BE2C (cell line): ENCODE measurements around the gene E2F1.

Experiments
- DNase-seq: peaks from one replicate; pipeline ENCODE4 v3.0.0-alpha.2; 2020
- H3K27me3 ChIP-seq: fragments of 250-450 bp; sonication (Bioruptor Pico); 2 replicates; pipeline ENCODE4 v1.5.1; 2020; ENCODE audit warnings: mild to moderate bottlenecking
- H3K36me3 ChIP-seq: fragments of 250-450 bp; sonication (Bioruptor Pico); 2 replicates; pipeline ENCODE4 v1.5.1; 2020; ENCODE audit warnings: mild to moderate bottlenecking
- H3K4me1 ChIP-seq: fragments of 250-450 bp; sonication (Bioruptor Pico); 2 replicates; pipeline ENCODE4 v1.5.1; 2020
- H3K4me3 ChIP-seq: 2 replicates; pipeline ENCODE4 v1.5.1; 2011; ENCODE audit warnings: low read depth, low read length
- H3K9me3 ChIP-seq: fragments of 250-450 bp; sonication (Bioruptor Pico); 2 replicates; pipeline ENCODE4 v1.5.1; 2020
- TF ChIP-seq, protein P1 (sequence below): IDR thresholded peaks from 2 replicates; pipeline ENCODE4 v1.5.1; 2012; ENCODE audit warnings: mild to moderate bottlenecking, low read depth, low read length

Gene E2F1

DNA sequence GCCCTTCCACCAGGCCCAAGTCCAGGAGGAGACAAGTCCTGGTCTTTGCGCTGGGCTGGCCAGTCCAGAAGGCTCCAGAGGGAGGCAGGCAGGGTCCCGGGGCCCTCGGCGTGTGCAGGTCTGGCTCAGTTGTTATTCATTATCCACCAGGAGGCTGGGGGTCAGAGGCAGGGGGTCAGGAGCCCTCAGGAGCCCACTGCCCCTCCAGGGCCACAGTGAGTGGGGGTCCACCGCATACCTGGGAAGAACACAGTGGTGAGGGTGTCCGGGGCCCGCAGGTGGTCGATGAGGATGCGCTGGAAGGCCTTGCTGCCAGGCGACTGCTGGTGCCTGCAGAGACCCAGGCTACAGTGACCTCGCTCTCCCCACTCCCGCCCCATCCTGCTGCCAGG lies 28.5 kb downstream of the E2F1 start:
- H3K36me3 ChIP-seq = peaks cover 13% of the 10 kb centered on the region
- no peaks in the 10 kb centered on the region for H3K27me3 ChIP-seq
- no peak overlapping the region for H3K4me3 ChIP-seq
- no peaks in the 10 kb centered on the region; the same call in 1 of the 2 replicates for H3K4me1 ChIP-seq
- no peak for DNase-seq
- H3K9me3 ChIP-seq = no peaks in the 10 kb centered on the region
- TF ChIP-seq, protein P1, sequence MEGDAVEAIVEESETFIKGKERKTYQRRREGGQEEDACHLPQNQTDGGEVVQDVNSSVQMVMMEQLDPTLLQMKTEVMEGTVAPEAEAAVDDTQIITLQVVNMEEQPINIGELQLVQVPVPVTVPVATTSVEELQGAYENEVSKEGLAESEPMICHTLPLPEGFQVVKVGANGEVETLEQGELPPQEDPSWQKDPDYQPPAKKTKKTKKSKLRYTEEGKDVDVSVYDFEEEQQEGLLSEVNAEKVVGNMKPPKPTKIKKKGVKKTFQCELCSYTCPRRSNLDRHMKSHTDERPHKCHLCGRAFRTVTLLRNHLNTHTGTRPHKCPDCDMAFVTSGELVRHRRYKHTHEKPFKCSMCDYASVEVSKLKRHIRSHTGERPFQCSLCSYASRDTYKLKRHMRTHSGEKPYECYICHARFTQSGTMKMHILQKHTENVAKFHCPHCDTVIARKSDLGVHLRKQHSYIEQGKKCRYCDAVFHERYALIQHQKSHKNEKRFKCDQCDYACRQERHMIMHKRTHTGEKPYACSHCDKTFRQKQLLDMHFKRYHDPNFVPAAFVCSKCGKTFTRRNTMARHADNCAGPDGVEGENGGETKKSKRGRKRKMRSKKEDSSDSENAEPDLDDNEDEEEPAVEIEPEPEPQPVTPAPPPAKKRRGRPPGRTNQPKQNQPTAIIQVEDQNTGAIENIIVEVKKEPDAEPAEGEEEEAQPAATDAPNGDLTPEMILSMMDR = no peak

DNA sequence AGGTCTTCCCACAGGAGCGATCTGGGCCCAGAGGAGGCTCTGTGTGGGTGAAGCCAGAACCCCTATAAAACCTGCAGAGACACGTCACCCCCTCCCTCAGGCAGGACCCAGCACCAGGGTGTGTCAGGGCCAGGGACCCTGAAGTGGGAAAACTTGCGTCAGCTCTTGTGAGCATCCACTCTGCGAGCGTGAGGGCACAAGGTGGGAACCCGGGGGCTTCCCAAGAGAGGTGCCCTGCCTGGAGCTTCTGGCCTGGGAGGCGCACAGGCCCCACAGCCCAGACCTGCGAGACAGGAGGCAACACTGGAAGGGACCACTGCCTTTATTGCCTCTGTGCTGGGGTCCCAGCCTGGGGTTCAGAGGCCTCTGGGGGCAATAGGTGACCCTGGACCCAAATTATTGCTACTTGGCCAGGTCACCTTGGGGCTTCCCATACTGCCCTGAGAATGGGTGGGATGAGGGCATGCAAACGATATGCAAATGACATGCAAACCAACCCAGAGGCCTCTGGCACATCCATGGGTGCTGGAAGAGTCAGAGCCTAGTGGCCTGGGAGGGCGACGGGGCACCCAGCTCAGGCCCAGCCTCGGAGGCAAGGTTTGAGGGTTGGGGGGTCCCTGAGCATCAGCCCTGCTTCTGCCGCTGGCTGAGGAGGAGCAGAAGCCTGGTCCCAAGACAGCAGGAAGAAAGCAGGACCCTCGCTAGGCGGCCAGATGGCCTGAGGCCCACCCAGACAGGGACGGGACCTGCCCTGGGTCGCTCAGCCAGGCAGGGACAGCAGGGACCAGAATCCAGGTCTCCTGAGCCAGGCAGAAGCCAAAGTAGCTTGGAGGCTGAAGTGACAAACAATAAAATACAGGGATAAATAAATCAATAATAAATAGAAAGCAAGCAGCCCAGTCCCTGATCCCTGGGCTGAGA lies 29.1 kb downstream of the E2F1 start:
- no peak for DNase-seq
- H3K27me3 ChIP-seq = no peaks in the 10 kb centered on the region
- TF ChIP-seq, protein P1 = no peak
- H3K4me1 ChIP-seq = no peaks in the 10 kb centered on the region; the same call in 1 of the 2 replicates
- no peaks in the 10 kb centered on the region for H3K9me3 ChIP-seq
- H3K4me3 ChIP-seq = no peak overlapping the region
- H3K36me3 ChIP-seq = peaks cover 13% of the 10 kb centered on the region

DNA sequence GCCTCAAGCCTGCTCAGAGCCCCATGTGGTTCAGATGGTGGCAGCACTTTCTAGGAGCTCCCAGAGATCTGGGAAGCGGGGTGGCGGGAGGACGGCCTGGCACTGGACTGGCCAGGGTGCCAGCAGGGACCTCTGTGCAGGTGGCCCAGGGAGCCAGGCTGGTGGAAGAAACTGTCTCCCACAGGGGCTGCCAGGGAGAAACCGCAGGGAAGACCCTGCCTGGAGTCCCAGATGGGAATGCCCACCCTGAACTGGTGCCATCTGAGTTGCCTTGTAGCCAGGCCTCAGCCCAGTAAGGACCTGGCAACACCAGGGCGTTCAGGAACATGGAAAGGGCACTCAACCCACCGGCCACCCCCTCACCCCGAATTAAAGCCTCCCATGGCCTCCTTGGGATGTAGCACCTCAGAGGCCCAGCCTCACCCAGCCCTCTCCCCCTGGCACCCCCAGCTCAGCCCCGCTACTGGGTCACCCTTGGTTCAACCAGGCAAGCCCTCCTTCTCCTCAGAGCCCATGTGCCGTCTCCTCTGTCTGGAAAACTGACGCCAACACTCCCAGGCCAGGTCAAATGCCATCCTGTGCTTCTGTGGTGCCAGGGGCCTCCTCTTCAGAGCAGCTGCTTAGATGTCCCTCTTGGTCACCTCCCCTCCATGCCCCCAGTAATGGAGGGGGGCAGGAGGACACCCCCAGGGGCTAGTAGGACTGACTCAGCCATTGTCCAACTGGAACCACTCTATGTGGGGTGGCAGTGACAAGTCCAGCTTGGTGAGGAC lies 30.0 kb downstream of the E2F1 start:
- TF ChIP-seq, protein P1 = no peak
- Histone ChIP-seq H3K27me3 (no peaks in the 10 kb centered on the region), H3K36me3 (peaks cover 13% of the 10 kb centered on the region)

DNA sequence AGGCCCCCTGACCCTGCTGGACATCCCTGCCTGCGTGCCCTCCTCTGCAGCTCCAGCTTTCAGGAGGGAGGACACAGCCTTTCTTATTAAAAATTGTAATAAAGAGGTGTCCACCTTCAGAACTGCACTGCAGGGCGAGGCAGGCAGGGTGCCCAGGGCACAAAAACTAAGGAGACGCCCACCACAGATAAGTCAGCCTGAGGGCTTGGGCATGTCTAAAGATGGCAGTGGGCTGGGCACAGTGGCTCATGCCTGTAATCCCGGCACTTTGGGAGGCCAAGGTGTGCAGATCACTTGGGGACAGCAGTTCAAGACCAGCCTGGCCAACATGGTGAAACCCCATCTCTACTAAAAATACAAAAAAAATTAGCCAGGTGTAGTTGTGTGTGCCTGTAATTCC lies 31.0 kb downstream of the E2F1 start:
- no peak overlapping the region for H3K4me3 ChIP-seq
- TF ChIP-seq, protein P1 = no peak
- H3K9me3 ChIP-seq = no peaks in the 10 kb centered on the region
- H3K36me3 ChIP-seq = peaks cover 13% of the 10 kb centered on the region
- no peak for DNase-seq
- no peaks in the 10 kb centered on the region for H3K27me3 ChIP-seq
- peaks cover 7% of the 10 kb centered on the region; the same call in 1 of the 2 replicates for H3K4me1 ChIP-seq

More for the DNA sequence above, 30.0 kb downstream of the E2F1 start:
- no peak for DNase-seq
- H3K4me1 ChIP-seq = peaks cover 5% of the 10 kb centered on the region; the same call in 1 of the 2 replicates
- no peak overlapping the region for H3K4me3 ChIP-seq
- H3K9me3 ChIP-seq = no peaks in the 10 kb centered on the region

DNA sequence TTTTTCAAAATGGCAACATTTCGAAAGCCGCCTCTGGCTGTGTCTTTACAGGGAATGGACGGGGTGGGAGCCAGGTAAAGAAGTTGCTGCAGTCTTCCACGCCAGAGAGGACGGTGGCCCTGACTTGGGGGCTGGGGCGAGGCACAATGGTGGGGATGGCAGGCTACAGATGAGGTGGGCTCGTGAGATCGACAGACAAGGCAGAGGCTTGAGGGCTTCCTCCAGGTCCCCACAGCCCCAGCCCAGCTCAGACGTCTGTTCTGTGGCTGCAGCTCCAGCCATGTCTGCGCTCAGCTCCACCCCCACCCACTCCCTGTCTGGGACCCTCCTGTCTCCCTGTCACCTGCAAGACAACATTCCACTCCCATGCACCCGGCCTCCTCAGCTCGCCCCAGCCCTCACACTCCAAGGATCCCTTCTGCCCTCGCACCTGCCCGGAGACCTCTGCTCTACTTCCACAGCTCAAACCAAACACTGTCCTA lies 31.5 kb downstream of the E2F1 start:
- Histone ChIP-seq H3K4me3 (no peak overlapping the region), H3K36me3 (peaks cover 13% of the 10 kb centered on the region), H3K9me3 (no peaks in the 10 kb centered on the region), H3K27me3 (no peaks in the 10 kb centered on the region), H3K4me1 (peaks cover 8% of the 10 kb centered on the region)
- DNase-seq = no peak
- TF ChIP-seq, protein P1 = no peak
